HepG2 (cell line): Measurements from ENCODE around the gene IGHMBP2.

Source experiments
- CTCF ChIP-seq: sonication (generic); formaldehyde crosslinking; IDR thresholded peaks from 2 replicates; pipeline ENCODE4 v1.5.0; 2020; ENCODE audit warnings: mild to moderate bottlenecking, missing genetic modification reagents, moderate library complexity
- NFYB ChIP-seq: sonication (generic); formaldehyde crosslinking; IDR thresholded peaks from 2 replicates; pipeline ENCODE4 v1.4.0; 2020; ENCODE audit warnings: missing genetic modification reagents
- PCBP2 ChIP-seq: fragments of 200-400 bp; formaldehyde crosslinking; optimal IDR thresholded peaks from 2 replicates; pipeline ENCODE3; 2018; ENCODE audit warnings: low read length, low read depth; ENCODE audit not compliant: poor library complexity, severe bottlenecking
- PHB2 ChIP-seq: fragments of 450-650 bp; IDR thresholded peaks from 2 replicates; pipeline ENCODE4 v1.6.1; 2018; ENCODE audit not compliant: partially characterized antibody
- POLR2A ChIP-seq, 2 experiments: IDR thresholded peaks; 2 replicates each; pipeline ENCODE4 v1.6.1; 2011; ENCODE audit warnings: low read depth in 2 of 2, low read length in 2 of 2, mild to moderate bottlenecking in 1 of 2, moderate library complexity in 1 of 2; ENCODE audit not compliant: insufficient read depth in 1 of 2
- PRMT3 ChIP-seq: sonication (generic); formaldehyde crosslinking; IDR thresholded peaks from 2 replicates; pipeline ENCODE4 v1.8.1; 2022; ENCODE audit warnings: low read depth, mild to moderate bottlenecking, moderate library complexity, missing genetic modification reagents, borderline replicate concordance
- REL ChIP-seq: sonication (generic); formaldehyde crosslinking; conservative IDR thresholded peaks from 2 replicates; pipeline ENCODE4 v1.8.0; 2022; ENCODE audit warnings: mild to moderate bottlenecking, missing genetic modification reagents, moderate library complexity
- ZFX ChIP-seq: sonication (generic); formaldehyde crosslinking; IDR thresholded peaks from 2 replicates; pipeline ENCODE4 v1.4.0; 2020; ENCODE audit warnings: mild to moderate bottlenecking, low read depth, missing genetic modification reagents, moderate library complexity
- ZNF274 ChIP-seq: sonication (generic); formaldehyde crosslinking; IDR thresholded peaks from 2 replicates; pipeline ENCODE4 v1.5.1; 2020; ENCODE audit warnings: mild to moderate bottlenecking, missing genetic modification reagents
- ZNF543 ChIP-seq: sonication (generic); formaldehyde crosslinking; IDR thresholded peaks from 2 replicates; pipeline ENCODE4 v1.4.0; 2020; ENCODE audit warnings: mild to moderate bottlenecking, missing genetic modification reagents

DNA sequence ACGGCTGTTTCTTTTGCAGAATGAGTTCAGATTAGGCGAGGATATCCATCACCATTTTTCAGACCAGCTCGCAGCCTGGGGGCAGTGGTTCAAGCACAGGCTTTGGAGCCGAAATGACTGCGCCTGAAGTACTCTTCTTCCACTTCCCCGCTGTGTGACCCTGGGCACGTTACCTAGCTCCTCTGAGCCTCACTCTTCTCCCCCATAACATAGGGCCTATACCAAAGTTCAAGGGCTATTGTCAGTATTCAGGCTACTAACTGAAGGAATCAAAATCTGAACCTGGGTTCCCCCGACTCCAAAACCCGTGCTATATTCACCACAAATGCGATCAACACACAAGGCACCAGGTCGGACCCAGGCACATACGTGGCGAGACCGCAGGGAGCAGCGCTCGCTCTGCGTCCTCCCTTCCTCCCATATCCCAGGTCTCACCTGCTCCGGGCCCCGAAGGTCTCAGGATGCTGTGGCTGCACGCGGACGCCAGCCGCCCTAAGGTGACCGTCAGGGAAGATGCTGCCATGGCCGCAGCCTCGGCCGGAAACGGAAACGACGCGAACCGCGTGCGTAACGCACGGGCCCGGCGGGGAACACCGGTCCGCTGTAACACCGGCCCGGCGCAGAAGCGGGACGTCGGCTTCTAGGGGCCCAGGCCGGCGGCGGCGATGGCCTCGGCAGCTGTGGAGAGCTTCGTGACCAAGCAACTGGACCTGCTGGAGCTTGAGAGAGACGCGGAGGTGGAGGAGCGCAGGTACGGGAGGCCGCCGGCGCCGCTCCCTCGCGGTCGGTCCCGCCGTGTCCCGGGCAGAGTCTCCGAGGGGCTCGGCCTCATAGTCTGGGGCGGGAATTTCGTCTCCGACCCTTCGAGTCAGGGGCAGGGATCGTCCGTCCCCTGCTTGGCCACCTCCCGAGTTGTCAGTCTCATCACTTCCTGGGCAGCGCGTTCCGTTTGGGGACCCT lies at the start of gene IGHMBP2, which contains the start of gene MRPL21:
- TF ChIP-seq PRMT3 (CRISPR knock-in tag) (no peak; the same call in 1 of the 2 replicates), ZNF274 (peak; percentile 68; the same call in 1 of the 2 replicates), CTCF (peak; percentile 24; the same call in 1 of the 2 replicates), REL (0 out of 2 replicates have a peak, but pooled peaks have one; percentile 35), POLR2A (IDR thresholded peaks at IDR 0.05; ENCODE audit: insufficient read depth in 1 of 2, low read depth in 2 of 2, low read length in 2 of 2) (peak; percentile 83 to 95), NFYB (CRISPR knock-in tag) (no peak), ZNF543 (peak; percentile 43; the same call in 1 of the 2 replicates), PHB2 (no peak), PCBP2 (no peak), ZFX (peak; percentile 96)
